ENCODE results near the gene GMPPA.

The GMPPA gene

DNA sequence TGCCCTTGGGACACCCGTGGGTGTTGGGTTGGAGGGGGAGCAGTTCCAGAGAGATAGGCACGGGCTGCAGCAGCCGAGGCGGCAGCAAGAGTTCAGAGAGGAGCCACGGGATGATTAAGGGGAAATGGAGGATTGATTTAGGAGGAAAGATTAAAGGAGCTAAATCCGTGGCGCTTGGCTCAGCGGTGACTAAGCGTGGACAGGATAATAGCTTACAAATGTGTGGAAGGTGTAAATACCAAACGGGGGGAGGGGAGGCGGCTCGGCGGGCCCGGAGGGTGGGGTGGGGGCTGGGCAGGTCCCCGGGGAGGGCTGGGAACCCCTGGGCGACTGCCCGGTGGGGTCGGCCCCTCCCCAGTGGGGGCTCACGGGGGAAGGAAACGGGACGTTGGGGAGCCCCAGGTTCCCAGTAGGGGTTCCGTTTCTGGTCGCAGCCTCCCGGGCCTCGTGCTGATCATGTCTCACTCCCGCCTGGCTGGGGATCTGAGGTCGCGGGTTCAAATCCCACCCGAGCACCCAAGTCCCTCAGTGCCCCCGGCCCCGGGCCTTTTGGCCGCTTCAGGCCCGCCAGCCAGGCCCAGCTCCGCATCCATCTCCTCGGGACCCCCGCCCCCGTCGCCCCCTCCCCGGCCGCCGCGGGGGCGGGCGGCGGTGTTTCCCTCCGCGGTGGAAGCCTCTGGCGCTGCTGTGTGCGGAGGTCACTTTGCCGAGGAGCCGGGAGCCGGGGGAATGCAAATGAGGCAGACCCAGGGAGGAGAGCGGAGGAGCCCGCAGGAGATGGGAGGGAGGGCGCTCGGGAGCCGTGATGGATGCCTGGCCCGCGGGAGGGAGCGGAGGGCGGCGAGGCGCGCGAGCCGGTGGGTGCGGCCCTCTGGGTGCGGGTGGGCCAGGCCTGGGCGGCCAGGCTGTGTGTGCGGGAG, 23.7 kb downstream of the GMPPA start:
- no peak for DNase-seq (ENCODE audit: low read depth)

GRCh38 chr2:219523031-219523671, 24.5 kb downstream of the GMPPA start:
- no peak for DNase-seq (ENCODE audit: low read depth)

- no peak for DNase-seq (ENCODE audit: low read depth)
Measured at GRCh38 chr2:219524817-219525216, 26.1 kb downstream of the GMPPA start.

GRCh38 chr2:219525533-219526232, 27.0 kb downstream of the GMPPA start:
- no peak for DNase-seq (ENCODE audit: low read depth)

DNA sequence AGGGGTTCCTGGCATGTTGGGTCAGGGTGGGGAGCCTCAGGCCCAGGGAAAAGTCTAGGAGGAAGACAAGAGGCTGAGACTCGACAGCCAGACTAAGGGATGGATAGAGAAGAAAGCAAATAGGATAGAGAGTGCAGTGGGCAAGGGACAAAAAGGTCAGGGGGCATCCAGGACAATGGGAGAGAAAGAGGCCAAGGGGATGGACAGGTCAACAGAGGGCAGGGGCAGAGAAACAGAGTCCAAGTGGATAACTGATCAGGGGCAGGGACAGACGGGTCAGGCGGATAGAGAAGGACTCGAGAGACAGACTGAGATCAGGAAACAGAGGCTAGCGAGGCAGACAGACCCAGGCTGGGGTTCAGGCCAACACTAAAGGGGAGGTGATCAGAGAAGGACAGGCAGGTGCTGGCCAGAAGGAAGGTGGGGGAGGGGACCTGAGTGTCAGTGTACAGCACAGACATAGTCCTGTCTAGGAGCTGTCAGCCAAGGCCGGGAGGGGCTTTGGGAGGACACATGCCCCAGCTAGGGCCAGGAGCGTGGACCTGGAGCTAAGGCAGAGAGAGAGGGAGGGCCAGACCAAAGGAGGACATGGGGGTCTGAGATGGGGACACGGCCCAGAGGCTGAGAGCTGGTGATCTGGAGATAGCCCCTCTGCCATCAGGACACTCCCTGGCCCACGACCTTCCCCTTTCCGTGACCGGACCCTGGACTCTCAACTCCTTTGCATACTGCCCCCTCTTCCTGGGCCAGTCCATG, 27.8 kb downstream of the GMPPA start:
- no peak for DNase-seq (ENCODE audit: low read depth)

- no peak for DNase-seq (ENCODE audit: low read depth)
Measured at GRCh38 chr2:219527076-219527394, 28.3 kb downstream of the GMPPA start.

- DNase-seq (ENCODE audit: low read depth) = no peak
Measured at GRCh38 chr2:219527472-219527871, 28.8 kb downstream of the GMPPA start.

GRCh38 chr2:219530048-219530963, 31.6 kb downstream of the GMPPA start:
- peak; percentile 78 for DNase-seq (ENCODE audit: low read depth)

DNA sequence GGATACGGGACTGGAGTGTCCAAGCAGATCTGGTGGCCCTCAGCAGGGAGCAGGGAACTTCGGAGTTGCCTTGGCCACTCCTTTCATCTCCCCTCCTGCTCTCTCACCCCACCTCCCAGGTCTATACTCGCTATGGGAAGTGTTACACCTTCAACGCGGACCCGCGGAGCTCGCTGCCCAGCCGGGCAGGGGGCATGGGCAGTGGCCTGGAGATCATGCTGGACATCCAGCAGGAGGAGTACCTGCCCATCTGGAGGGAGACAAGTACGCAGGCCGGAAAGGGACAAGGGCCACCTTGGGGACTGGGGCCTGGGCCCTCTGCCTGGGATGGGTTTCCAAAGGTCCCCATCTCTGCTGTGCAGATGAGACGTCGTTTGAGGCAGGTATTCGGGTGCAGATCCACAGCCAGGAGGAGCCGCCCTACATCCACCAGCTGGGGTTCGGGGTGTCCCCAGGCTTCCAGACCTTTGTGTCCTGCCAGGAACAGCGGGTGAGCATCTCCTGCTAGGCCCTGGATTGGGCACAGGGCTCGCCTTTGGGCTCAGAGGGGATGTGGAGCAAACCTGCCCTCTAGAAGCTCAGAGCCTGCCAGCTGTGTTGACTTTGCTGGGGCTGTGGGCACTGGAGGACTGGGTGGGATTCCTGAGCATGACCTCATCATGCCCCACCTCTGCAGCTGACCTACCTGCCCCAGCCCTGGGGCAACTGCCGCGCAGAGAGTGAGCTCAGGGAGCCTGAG, 33.1 kb downstream of the GMPPA start:
- DNase-seq (ENCODE audit: low read depth) = no peak

- DNase-seq (ENCODE audit: low read depth) = no peak
Measured at GRCh38 chr2:219532378-219532649, 33.6 kb downstream of the GMPPA start.

DNA sequence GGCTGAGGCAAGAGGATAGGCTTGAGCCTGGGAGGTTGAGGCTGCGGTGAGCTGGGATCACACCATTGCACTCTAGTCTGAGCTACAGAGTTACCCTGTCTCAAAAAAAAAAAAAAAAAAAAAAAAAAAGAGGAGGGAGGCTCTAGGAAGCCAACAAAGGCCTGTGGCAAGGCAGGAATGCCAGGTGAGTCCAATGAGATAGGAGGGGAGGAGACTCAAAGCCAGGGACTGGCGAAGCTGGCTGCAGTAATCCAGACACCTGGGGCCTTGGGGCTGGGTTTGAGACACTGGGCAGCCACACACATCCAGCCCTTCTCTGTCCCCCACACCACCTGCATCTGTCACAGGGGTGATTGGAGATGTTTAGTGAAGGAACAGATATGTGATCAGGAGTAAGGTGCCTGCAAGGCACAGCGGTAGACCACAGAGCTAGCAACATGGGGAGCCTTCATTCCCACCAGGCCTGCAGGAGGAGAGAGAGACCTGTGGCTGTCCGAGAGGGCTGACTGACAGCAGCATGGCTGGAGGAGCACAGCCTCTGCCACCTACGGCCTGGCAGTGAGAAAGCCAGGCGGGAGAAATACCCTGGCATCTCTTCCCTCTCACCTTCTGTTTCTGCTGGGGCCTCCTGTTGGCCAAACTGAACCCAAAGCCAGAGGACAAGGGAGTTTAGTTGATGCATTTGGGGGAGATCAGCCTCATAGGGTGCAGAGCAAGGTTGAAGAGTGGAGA, 35.4 kb downstream of the GMPPA start:
- DNase-seq (ENCODE audit: low read depth) = no peak

- DNase-seq (ENCODE audit: low read depth) = no peak
Measured at GRCh38 chr2:219536425-219536824, 37.7 kb downstream of the GMPPA start.

- DNase-seq (ENCODE audit: low read depth) = no peak
Measured at GRCh38 chr2:219536967-219537366, 38.3 kb downstream of the GMPPA start.

GRCh38 chr2:219537657-219538488, 39.2 kb downstream of the GMPPA start:
- DNase-seq (ENCODE audit: low read depth) = no peak

GRCh38 chr2:219538504-219538951, 39.8 kb downstream of the GMPPA start:
- no peak for DNase-seq (ENCODE audit: low read depth)

DNA sequence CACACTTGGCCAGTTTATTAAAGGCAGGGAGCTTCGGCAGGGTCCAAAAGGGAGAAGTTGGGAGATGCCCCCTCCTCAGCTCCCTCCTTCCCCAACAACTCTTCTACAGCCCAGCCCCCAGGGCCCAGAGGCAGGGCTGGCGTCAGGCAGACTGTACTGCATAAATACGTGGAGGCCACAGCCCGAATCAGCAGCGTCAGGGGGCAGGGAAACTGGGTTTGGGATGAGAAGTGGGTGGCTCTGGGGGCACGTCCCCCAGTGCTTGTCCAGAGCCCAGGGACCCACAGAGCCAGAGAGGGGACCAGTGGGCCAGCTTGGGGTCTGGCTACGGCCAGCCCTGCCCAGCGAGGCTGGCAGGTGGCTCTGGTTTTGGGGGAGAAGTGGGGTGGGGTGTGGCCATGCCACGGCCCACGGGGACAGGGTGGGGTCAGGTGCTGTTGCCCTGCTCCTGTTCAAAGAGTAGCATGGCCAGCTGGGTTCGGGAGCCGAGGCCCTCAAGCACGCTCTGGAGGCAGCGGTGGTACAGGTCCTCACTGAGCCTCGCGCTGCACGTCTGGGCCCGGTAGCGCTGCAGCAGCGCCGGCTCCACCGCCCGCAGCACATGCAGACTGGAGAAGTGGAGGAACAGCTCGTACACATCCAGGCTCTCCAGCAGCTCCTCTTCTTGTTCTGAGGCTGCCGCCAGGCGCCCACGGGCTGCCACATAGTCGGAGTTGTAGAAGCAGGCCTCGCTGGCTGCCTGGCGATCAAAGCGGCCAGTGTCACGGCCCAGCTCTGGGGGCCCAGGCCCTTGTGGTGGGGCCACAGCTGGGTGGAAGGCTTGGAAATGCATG, 40.5 kb downstream of the GMPPA start:
- DNase-seq (ENCODE audit: low read depth) = no peak

DNA sequence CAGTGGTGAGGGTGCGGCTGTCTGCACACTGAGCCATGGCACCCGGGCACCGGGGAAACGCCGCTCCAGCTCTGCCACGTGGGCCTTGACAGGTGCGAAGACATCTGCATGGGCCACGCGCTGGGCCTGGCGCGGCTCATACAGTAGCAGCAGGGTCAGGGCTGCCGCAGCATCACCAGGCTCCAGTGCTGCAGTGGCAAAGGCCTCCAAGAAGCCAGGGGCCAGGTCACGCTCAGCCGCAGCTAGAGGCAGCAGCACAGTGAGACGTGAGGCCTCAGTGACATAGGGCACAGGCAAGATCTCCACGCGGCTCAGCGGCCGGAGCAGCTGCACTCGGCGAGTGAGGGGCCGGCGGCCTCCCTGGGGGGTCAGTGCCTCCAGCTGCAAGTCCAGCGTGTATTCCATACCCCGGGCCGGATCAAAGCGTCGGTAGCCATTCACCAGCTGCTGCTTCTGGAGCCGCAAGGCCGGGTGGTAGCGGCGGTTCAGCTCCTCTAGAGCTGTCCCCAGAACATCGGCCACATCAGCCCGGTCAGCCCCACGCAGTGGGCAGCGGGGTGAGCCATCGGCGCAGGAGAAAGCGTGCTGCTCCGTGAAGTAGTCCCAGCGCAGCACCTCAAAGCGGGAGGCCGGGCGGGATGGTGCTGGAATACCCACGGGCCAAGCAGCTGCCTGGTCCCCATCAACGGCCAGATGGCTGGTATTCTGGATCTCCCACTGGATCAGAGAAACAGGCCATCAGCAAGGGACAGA, 41.4 kb downstream of the GMPPA start:
- DNase-seq (ENCODE audit: low read depth) = no peak
